Ovary (tissue), 3 donors: ENCODE data around the gene FILIP1L.

ENCODE experiments used
- CTCF ChIP-seq, 3 donors: fragments of 450-650 bp in 2 of 3; fragments of 200-600 bp in 1 of 3; IDR thresholded peaks; one replicate each; pipeline versions ENCODE4 v1.5.1 to v1.8.0; 2016 to 2022; ENCODE audit warnings: antibody characterized with exemption in 3 of 3, mild to moderate bottlenecking in 1 of 3
- EP300 ChIP-seq: sonication (generic); formaldehyde crosslinking; IDR thresholded peaks from one replicate; pipeline ENCODE4 v1.6.1; 2017; ENCODE audit warnings: antibody characterized with exemption
- POLR2A ChIP-seq: fragments of 450-650 bp; IDR thresholded peaks from one replicate; pipeline ENCODE4 v1.6.1; 2017; ENCODE audit warnings: antibody characterized with exemption, mild to moderate bottlenecking, moderate library complexity
- donor health status: DM: no; HTN: no; CAD: no.

DNA sequence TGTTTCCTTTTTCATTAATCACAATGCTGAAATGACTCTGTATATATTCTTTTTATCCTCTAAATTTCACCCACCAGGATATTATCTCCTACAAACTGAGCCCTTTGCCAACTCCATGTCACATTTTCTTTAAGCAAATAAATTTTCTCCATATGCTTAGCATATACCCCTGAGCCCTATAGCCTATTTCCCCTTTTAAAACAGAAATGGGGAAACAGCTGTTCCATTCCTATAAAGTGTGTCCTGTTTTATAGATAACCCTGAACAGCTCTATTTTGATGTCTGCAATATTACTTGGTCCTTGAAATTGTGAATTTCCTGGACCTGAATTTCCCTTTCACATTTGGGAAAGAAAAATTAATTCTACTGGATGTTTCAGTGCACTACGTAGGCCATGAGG, 15.6 kb upstream of the FILIP1L start:
- TF ChIP-seq CTCF (IDR thresholded peaks at IDR 0.05) (no peak), POLR2A (no peak), EP300 (no peak)
